Right lobe of liver (tissue), 4 donors: ENCODE data around the gene AADAT.

ENCODE experiments used
- POLR2A ChIP-seq: fragments of 450-650 bp; IDR thresholded peaks from one replicate; pipeline ENCODE4 v1.6.1; 2017; ENCODE audit warnings: antibody characterized with exemption, mild to moderate bottlenecking
- TF ChIP-seq, protein P1 (sequence below), 4 donors: fragments of 200-600 bp in 3 of 4; fragments of 450-650 bp in 1 of 4; IDR thresholded peaks; one replicate each; pipeline versions ENCODE4 v1.5.1 to v1.8.0; 2016 to 2022; ENCODE audit warnings: antibody characterized with exemption in 4 of 4, mild to moderate bottlenecking in 2 of 4
- donor health status: DM: no; HTN: no; CAD: no.
- donor health status: DM: no; HTN: no; CAD: no.
- donor health status: DM: no; HTN: yes; CAD: no.

DNA sequence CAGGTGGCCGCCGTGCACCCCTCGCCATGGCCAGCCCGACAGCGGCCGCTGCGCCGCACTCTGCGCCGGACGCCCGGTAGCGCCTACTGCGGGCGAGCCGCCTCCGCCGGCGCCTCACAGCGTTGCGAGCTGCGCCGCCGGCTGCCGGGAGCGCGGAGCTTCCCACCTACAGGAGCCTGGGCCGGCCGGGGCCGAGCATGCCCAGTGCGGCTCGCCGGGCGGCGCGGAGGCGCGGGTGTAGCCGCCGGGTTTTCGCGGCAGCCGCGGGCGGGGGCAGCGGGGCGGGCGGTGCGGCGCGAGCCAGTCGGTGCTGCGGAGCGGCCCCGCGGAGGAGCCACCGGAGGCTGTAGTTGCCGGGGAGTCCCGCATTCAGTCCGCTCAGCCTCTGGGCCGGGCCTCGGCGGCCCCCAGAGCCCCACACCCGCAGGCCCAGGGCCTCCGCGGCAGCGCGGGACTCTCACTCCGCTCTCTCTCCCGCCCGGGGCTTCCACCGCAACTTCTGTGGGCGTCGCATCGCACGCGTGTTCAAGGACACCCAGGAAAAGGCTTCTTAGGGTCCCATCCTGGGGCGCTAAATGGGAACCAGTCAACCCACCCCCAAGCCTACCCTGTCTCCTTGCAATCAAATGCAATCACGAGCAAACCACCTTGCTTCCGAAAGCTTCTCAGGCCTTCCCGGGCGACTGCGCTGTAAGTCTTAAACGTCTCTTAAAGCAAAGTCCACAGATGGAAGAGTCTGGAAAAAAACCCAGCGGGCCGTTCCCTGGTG lies 63.3 kb downstream of the AADAT start, which contains the start of gene MFAP3L:
- TF ChIP-seq, protein P1, sequence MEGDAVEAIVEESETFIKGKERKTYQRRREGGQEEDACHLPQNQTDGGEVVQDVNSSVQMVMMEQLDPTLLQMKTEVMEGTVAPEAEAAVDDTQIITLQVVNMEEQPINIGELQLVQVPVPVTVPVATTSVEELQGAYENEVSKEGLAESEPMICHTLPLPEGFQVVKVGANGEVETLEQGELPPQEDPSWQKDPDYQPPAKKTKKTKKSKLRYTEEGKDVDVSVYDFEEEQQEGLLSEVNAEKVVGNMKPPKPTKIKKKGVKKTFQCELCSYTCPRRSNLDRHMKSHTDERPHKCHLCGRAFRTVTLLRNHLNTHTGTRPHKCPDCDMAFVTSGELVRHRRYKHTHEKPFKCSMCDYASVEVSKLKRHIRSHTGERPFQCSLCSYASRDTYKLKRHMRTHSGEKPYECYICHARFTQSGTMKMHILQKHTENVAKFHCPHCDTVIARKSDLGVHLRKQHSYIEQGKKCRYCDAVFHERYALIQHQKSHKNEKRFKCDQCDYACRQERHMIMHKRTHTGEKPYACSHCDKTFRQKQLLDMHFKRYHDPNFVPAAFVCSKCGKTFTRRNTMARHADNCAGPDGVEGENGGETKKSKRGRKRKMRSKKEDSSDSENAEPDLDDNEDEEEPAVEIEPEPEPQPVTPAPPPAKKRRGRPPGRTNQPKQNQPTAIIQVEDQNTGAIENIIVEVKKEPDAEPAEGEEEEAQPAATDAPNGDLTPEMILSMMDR (IDR thresholded peaks at IDR 0.05): peak in 2 of 4 donors; percentile 7 to 52
- TF ChIP-seq POLR2A: peak; percentile 87
